GM10266 (cell line): ENCODE results near the gene ARHGAP27.

ENCODE experiments used
- DNase-seq: peaks from one replicate; pipeline ENCODE4 v3.0.0; 2012; ENCODE audit errors: extremely low spot score
- CTCF ChIP-seq: IDR thresholded peaks from 2 replicates; pipeline ENCODE4 v1.5.1; 2012; ENCODE audit warnings: mild to moderate bottlenecking, low read depth; ENCODE audit not compliant: control insufficient read depth, insufficient read depth; ENCODE audit errors: missing control alignments

ARHGAP27 gene

GRCh38 chr17:45371414-45372324 is 61.0 kb downstream of the ARHGAP27 start:
- DNase-seq: no peak
- no peak for TF ChIP-seq CTCF

DNA sequence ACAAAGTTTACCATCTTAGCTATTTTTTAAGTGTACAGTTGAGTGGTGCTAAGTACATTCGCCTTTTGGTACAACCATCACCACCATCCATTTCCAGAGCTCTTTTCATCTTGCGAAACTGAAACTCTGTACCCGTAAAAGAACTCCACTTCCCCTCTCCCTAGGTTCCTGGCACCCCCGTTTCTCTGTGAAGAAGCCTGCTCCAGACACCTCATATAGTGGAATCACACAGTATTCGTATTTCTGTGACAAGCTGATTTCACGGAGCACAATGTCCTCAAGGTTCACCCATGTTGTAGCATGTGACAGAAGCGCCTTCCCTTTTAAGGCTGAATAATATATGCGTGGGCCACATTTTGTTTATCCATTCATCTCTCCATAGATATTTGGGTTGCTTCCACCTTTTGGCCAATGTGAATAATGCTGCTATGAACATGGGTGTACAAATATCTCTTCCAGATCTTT is 61.7 kb downstream of the ARHGAP27 start:
- no peak for DNase-seq
- TF ChIP-seq CTCF: no peak

GRCh38 chr17:45369421-45369820 is 63.2 kb downstream of the ARHGAP27 start:
- no peak for TF ChIP-seq CTCF
- no peak for DNase-seq

DNA sequence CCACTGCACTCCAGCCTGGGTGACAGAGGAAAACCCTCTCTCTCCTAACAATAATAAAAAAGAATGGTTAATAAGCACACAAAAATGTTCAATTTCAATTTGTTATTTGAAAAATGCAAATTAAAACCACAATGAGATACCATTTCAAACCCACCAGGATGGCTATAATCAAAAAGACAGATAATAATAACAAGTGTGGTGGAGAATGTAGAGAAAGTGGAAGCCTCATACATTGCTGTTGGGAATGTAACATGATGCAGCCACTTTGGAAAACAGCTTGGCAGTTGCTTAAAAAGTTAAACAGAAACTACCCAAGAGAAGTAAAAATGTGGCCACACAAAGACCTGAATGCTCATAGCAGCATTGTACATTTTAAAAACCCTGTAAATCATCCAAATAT is 64.0 kb downstream of the ARHGAP27 start:
- no peak for DNase-seq
- no peak for TF ChIP-seq CTCF

GRCh38 chr17:45367216-45367615 is 65.5 kb downstream of the ARHGAP27 start:
- DNase-seq: no peak
- TF ChIP-seq CTCF: no peak

DNA sequence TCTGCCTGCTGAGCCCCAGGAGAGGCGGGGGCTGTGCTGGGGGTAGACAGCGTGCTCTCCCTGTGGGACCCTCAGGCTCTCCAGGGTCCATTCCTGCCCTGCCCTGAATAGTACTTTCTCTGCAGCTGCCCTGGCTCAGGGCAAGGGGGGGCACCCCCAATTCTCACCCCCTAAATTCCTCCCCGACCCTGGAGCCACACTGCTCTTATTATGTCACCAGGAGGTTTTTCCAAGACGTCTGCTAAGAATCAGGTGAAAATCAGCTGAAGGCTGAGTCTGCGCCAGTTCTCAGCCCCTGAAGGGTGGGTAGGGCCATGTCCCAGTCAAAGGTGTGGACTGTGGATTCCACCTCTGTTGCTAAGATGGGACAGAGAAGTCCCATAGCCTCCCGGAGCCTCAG is 66.0 kb downstream of the ARHGAP27 start:
- no peak for TF ChIP-seq CTCF
- no peak for DNase-seq

DNA sequence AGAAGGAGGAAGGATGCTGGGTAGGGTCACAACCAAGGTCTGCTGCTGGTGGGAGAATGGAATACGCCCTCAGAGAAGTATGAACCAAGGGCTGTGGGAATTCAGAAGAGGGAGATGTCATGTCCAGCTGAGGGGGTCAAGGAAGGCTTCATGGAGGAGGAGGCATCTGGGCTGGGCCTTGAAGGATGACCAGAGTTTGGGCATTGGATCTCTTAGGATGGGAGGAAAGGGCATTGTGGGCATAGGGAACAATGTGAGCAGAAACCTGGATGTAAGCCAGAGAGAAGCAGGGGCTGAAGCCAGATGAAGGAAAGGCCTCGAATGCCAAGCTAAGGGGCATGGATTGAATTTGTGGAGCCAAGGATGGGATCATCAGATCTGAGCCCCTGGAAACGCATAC is 66.6 kb downstream of the ARHGAP27 start:
- TF ChIP-seq CTCF: no peak

More for the DNA sequence above, 66.6 kb downstream of the ARHGAP27 start:
- DNase-seq: no peak
